Camera-type eye (tissue), 1 donor: ENCODE results near the gene MCOLN3. TPM values are rescaled to one million over a fixed set of nuclear protein-coding genes. Genes with fewer than 3 reads are reported as not detected.

ENCODE experiments used
- total RNA-seq: library from RNA; depleted of rRNA; stranded (reverse); fragments of >200 nt; gene quantifications from one replicate; pipeline ENCODE4 v1.2.3, GENCODE V29; 2014

The MCOLN3 gene
- 3.0 TPM for total RNA-seq

GRCh38 chr1:85048296-85049064 lies at the start of gene MCOLN3:
Gene MCOLN3, minus strand, starts transcription at chr1:85048500. Its CDS starts 3,140 bp downstream, at chr1:85045360.

GRCh38 chr1:84996846-84997666 lies 51.2 kb downstream of the MCOLN3 start, which contains the start of gene MCOLN2:
Gene MCOLN2, minus strand, starts transcription at chr1:84997113. Its CDS starts 241 bp downstream, at chr1:84996872.

Other genes with a start within 250 kb of the MCOLN3 start
- gene LPAR3, start 155.3 kb downstream of the MCOLN3 start, total RNA-seq: 5.1 TPM
- gene MCOLN2, start 51.4 kb downstream of the MCOLN3 start, total RNA-seq: 0.71 TPM
- gene SYDE2, start 152.5 kb upstream of the MCOLN3 start, total RNA-seq: 25.1 TPM
- 25.8 TPM for gene C1orf52, start 211.2 kb upstream of the MCOLN3 start, total RNA-seq
- 20.4 TPM for gene BCL10, start 228.1 kb upstream of the MCOLN3 start, total RNA-seq